Naive thymus-derived CD8-positive, alpha-beta T cell (primary cell): Measurements from ENCODE around the gene CYP39A1. TPM values are rescaled to one million over a fixed set of nuclear protein-coding genes. Genes with fewer than 3 reads are reported as not detected.

Source experiments
- ATAC-seq, 2 donors: fragments of 150-1000 bp; cut with Tn5 transposase in 1 of 2; sonication (Bioruptor Pico), chemical (Tn5 transposase) in 1 of 2; 1 replicate in 1 of 2; 2 replicates in 1 of 2; pipeline ENCODE4 v1.10.0; 2021; ENCODE audit warnings: mild to moderate bottlenecking in 2 of 2, moderate library complexity in 2 of 2
- POLR2A ChIA-PET: fragments of 350-600 bp; sonication (Branson Sonifier 250); formaldehyde crosslinking; loops from one replicate; lab custom pipeline; 2021; ENCODE audit warnings: antibody characterized with exemption; lab: Charles Lee
- DNase-seq, 10 donors: peaks; one replicate each; pipeline versions ENCODE4 v3.0.0 to v3.0.0-alpha.2; 2020 to 2022
- H3K27ac Mint-ChIP-seq, 10 donors: one replicate each; pipeline ENCODE4 v1.8.0; 2020 to 2022; ENCODE audit warnings: mild to moderate bottlenecking in 10 of 10, mixed read lengths in 10 of 10, moderate library complexity in 4 of 10, inconsistent platforms in 1 of 10
- H3K27me3 Mint-ChIP-seq, 5 donors: one replicate each; pipeline ENCODE4 v1.8.0; 2021 to 2022; ENCODE audit warnings: mixed read lengths in 5 of 5
- H3K36me3 Mint-ChIP-seq, 3 donors: one replicate each; pipeline ENCODE4 v1.8.0; 2020 to 2022; ENCODE audit warnings: mixed read lengths in 3 of 3, mild to moderate bottlenecking in 2 of 3, inconsistent platforms in 1 of 3
- H3K4me1 Mint-ChIP-seq, 4 donors: one replicate each; pipeline ENCODE4 v1.8.0; 2021 to 2022; ENCODE audit warnings: mixed read lengths in 4 of 4
- H3K4me3 Mint-ChIP-seq, 10 donors: one replicate each; pipeline ENCODE4 v1.8.0; 2020 to 2022; ENCODE audit warnings: mild to moderate bottlenecking in 10 of 10, mixed read lengths in 10 of 10, moderate library complexity in 6 of 10, inconsistent platforms in 1 of 10
- H3K9me3 Mint-ChIP-seq, 9 donors: one replicate each; pipeline ENCODE4 v1.8.0; 2020 to 2022; ENCODE audit warnings: mixed read lengths in 9 of 9, mild to moderate bottlenecking in 3 of 9, inconsistent platforms in 1 of 9, moderate library complexity in 1 of 9
- polyA plus RNA-seq, 3 donors: library from polyadenylated mRNA; unstranded; fragments of 300-500 nt; fragmentation: Illumina TruSeq; gene quantifications; one replicate each; pipeline ENCODE4 v1.2.3, GENCODE V29; 2021
- total RNA-seq, 8 experiments: library from RNA in 2 of 8; stranded (reverse) in 2 of 8; gene quantifications; one replicate each; pipeline ENCODE4 v1.2.3 and lab custom pipeline; 2021 to 2026

CYP39A1 gene
- total RNA-seq (not detected), polyA plus RNA-seq (not detected), total RNA-seq (lab: John Stamatoyannopoulos, UW) (0 reads per million in 6 experiments)

GRCh38 chr6:46652603-46653438, at the start of gene CYP39A1, which contains the start of gene SLC25A27:
CYP39A1 (minus strand) TSS chr6:46652818; CDS start chr6:46652582, 236 bp downstream.
SLC25A27 (plus strand) TSS chr6:46652975; CDS start chr6:46653193, 218 bp downstream.
- DNase-seq, result peak; percentile 57 to 86 (median 70)
- peaks cover 0 to 4% (median 0%) of the 10 kb centered on the region in 3 donors for H3K36me3 Mint-ChIP-seq
- peaks cover 28 to 55% (median 30%) of the 10 kb centered on the region in 5 donors for H3K27me3 Mint-ChIP-seq
- H3K9me3 Mint-ChIP-seq, result peaks cover 0 to 2% (median 0%) of the 10 kb centered on the region in 9 donors
- POLR2A ChIA-PET, result no interaction called here
- H3K4me1 Mint-ChIP-seq, result peaks cover 11 to 19% (median 15%) of the 10 kb centered on the region in 4 donors
- peak within 1 kb of the TSS; percentile 82 to 96 (median 91) for H3K4me3 Mint-ChIP-seq
- H3K27ac Mint-ChIP-seq, result peak within 1 kb of the TSS in 6 of 10 donors; percentile 1 to 67 (median 56)
- ATAC-seq, result peak; percentile 97 to 98

GRCh38 chr6:46699970-46700369, 47.4 kb upstream of the CYP39A1 start:
- DNase-seq, result no peak
- POLR2A ChIA-PET, result interaction anchor here (0.7 kb wide), 1 partner anchor 9 kb away, joined by 9 read pairs; no protein-coding TSS in a partner anchor
- H3K27me3 Mint-ChIP-seq, result peaks cover 10 to 37% (median 16%) of the 10 kb centered on the region in 5 donors
- no peaks in the 10 kb centered on the region for H3K4me1 Mint-ChIP-seq
- no peaks in the 10 kb centered on the region for H3K36me3 Mint-ChIP-seq
- H3K9me3 Mint-ChIP-seq, result peaks cover 0 to 2% (median 0%) of the 10 kb centered on the region in 9 donors
- no peak overlapping the region for H3K27ac Mint-ChIP-seq
- no peak overlapping the region for H3K4me3 Mint-ChIP-seq
- no peak for ATAC-seq

GRCh38 chr6:46690911-46691451, 38.4 kb upstream of the CYP39A1 start:
- no peak for DNase-seq
- peaks cover 3 to 12% (median 8%) of the 10 kb centered on the region in 5 donors for H3K27me3 Mint-ChIP-seq
- ATAC-seq, result no peak
- no peaks in the 10 kb centered on the region for H3K36me3 Mint-ChIP-seq
- no peak overlapping the region for H3K27ac Mint-ChIP-seq
- POLR2A ChIA-PET, result interaction anchor here (0.6 kb wide), 1 partner anchor 9 kb away, joined by 9 read pairs; no protein-coding TSS in a partner anchor
- H3K9me3 Mint-ChIP-seq, result no peaks in the 10 kb centered on the region
- no peak overlapping the region for H3K4me3 Mint-ChIP-seq
- H3K4me1 Mint-ChIP-seq, result no peaks in the 10 kb centered on the region

GRCh38 chr6:46690141-46690755, 37.6 kb upstream of the CYP39A1 start:
- no peaks in the 10 kb centered on the region for H3K9me3 Mint-ChIP-seq
- H3K36me3 Mint-ChIP-seq, result no peaks in the 10 kb centered on the region
- peaks cover under 1 to 8% (median 5%) of the 10 kb centered on the region in 5 donors for H3K27me3 Mint-ChIP-seq
- POLR2A ChIA-PET, result no interaction called here
- H3K4me3 Mint-ChIP-seq, result no peak overlapping the region
- no peaks in the 10 kb centered on the region for H3K4me1 Mint-ChIP-seq
- DNase-seq, result no peak
- H3K27ac Mint-ChIP-seq, result no peak overlapping the region
- ATAC-seq, result no peak

- POLR2A ChIA-PET, result no interaction called here
- Mint-ChIP-seq H3K27ac (no peak overlapping the region), H3K4me1 (no peaks in the 10 kb centered on the region), H3K36me3 (no peaks in the 10 kb centered on the region), H3K9me3 (no peaks in the 10 kb centered on the region), H3K27me3 (peaks cover 0 to 11% (median 5%) of the 10 kb centered on the region in 5 donors), H3K4me3 (no peak overlapping the region)
- DNase-seq (no peak), ATAC-seq (no peak)
Measured at GRCh38 chr6:46689657-46690056, 37.0 kb upstream of the CYP39A1 start.

- DNase-seq, result no peak
Measured at GRCh38 chr6:46688966-46689335, 36.3 kb upstream of the CYP39A1 start.

GRCh38 chr6:46688117-46688965, 35.7 kb upstream of the CYP39A1 start:
- POLR2A ChIA-PET, result no interaction called here
- Mint-ChIP-seq H3K27ac (no peak overlapping the region), H3K4me1 (no peaks in the 10 kb centered on the region), H3K36me3 (no peaks in the 10 kb centered on the region), H3K4me3 (no peak overlapping the region), H3K27me3 (peaks cover 0 to 12% (median 3%) of the 10 kb centered on the region in 5 donors), H3K9me3 (no peaks in the 10 kb centered on the region)
- DNase-seq (peak in 1 of 10 donors; percentile 56), ATAC-seq (no peak)

More at GRCh38 chr6:46688966-46689335, 36.3 kb upstream of the CYP39A1 start:
- H3K27ac Mint-ChIP-seq, result no peak overlapping the region
- H3K4me3 Mint-ChIP-seq, result no peak overlapping the region
- no peaks in the 10 kb centered on the region for H3K36me3 Mint-ChIP-seq
- no peaks in the 10 kb centered on the region for H3K9me3 Mint-ChIP-seq
- POLR2A ChIA-PET, result no interaction called here
- H3K4me1 Mint-ChIP-seq, result no peaks in the 10 kb centered on the region
- no peak for ATAC-seq
- H3K27me3 Mint-ChIP-seq, result peaks cover 0 to 12% (median 5%) of the 10 kb centered on the region in 5 donors

GRCh38 chr6:46687619-46688097, 35.0 kb upstream of the CYP39A1 start, which contains the start of gene TDRD6:
TDRD6 (plus strand) TSS chr6:46687885; CDS start chr6:46688129, 244 bp downstream.
- POLR2A ChIA-PET, result no interaction called here
- Mint-ChIP-seq H3K27ac (no peak within 1 kb of the TSS), H3K4me3 (no peak within 1 kb of the TSS), H3K27me3 (peaks cover 0 to 12% (median 2%) of the 10 kb centered on the region in 5 donors), H3K9me3 (peaks cover 0 to 2% (median 0%) of the 10 kb centered on the region in 9 donors), H3K36me3 (no peaks in the 10 kb centered on the region), H3K4me1 (no peaks in the 10 kb centered on the region)
- ATAC-seq, result no peak
- DNase-seq, result peak in 1 of 10 donors; percentile 50

- Mint-ChIP-seq H3K36me3 (peaks cover 0 to 2% (median 0%) of the 10 kb centered on the region in 3 donors), H3K27me3 (peaks cover 8 to 14% (median 12%) of the 10 kb centered on the region in 5 donors), H3K9me3 (peaks cover 0 to 4% (median 0%) of the 10 kb centered on the region in 9 donors), H3K27ac (no peak overlapping the region), H3K4me3 (no peak overlapping the region), H3K4me1 (no peaks in the 10 kb centered on the region)
- DNase-seq (no peak), ATAC-seq (no peak)
- POLR2A ChIA-PET, result no interaction called here
Measured at GRCh38 chr6:46684771-46685170, 32.2 kb upstream of the CYP39A1 start.

GRCh38 chr6:46677314-46677654, 24.7 kb upstream of the CYP39A1 start:
- Mint-ChIP-seq H3K27ac (no peak overlapping the region), H3K4me1 (no peaks in the 10 kb centered on the region), H3K4me3 (no peak overlapping the region), H3K9me3 (peaks cover 0 to 4% (median 0%) of the 10 kb centered on the region in 9 donors), H3K36me3 (peaks cover 0 to 2% (median 0%) of the 10 kb centered on the region in 3 donors), H3K27me3 (peaks cover 5 to 14% (median 8%) of the 10 kb centered on the region in 5 donors)
- POLR2A ChIA-PET, result no interaction called here
- DNase-seq (no peak), ATAC-seq (no peak)

GRCh38 chr6:46676604-46677313, 24.1 kb upstream of the CYP39A1 start:
- Mint-ChIP-seq H3K4me3 (no peak overlapping the region), H3K27me3 (peaks cover 5 to 14% (median 8%) of the 10 kb centered on the region in 5 donors), H3K4me1 (no peaks in the 10 kb centered on the region), H3K9me3 (peaks cover 0 to 3% (median 0%) of the 10 kb centered on the region in 9 donors), H3K36me3 (peaks cover 0 to 2% (median 0%) of the 10 kb centered on the region in 3 donors), H3K27ac (no peak overlapping the region)
- DNase-seq, result no peak
- POLR2A ChIA-PET, result no interaction called here
- no peak for ATAC-seq
